CD14-positive monocyte (primary cell): Measurements from ENCODE around the gene SYNJ2. TPM values are rescaled to one million over a fixed set of nuclear protein-coding genes. Genes with fewer than 3 reads are reported as not detected.

ENCODE experiments used
- DNase-seq, 3 donors: peaks; one replicate each; pipeline ENCODE4 v3.0.0-alpha.2; 2011 to 2022
- H2AFZ ChIP-seq: 2 replicates; pipeline ENCODE4 v1.6.0; 2012; ENCODE audit warnings: mild to moderate bottlenecking, low read depth, low read length, inconsistent platforms; ENCODE audit not compliant: insufficient read depth, poor library complexity, severe bottlenecking
- H3K27ac ChIP-seq, 2 donors: 1 replicate in 1 of 2; 2 replicates in 1 of 2; pipeline ENCODE4 v1.5.1; 2012 to 2013; ENCODE audit warnings: low read length in 2 of 2, control low read depth in 1 of 2, inconsistent platforms in 1 of 2, low read depth in 1 of 2, mild to moderate bottlenecking in 1 of 2
- H3K27me3 ChIP-seq, 2 donors: one replicate each; pipeline versions ENCODE4 v1.6.0 to v1.6.1; 2011 to 2013; ENCODE audit warnings: low read length in 2 of 2; ENCODE audit not compliant: control insufficient read depth in 2 of 2, insufficient read depth in 2 of 2
- H3K36me3 ChIP-seq, 2 donors: replicated peaks in 1 of 2; 1 replicate in 1 of 2; 2 replicates in 1 of 2; pipeline versions ENCODE4 v1.5.1 to v1.6.1; 2012 to 2013; ENCODE audit warnings: low read length in 2 of 2, control low read depth in 1 of 2, inconsistent platforms in 1 of 2, mild to moderate bottlenecking in 1 of 2; ENCODE audit not compliant: insufficient read depth in 2 of 2, control insufficient read depth in 1 of 2
- H3K4me1 ChIP-seq, 2 donors: 1 replicate in 1 of 2; 2 replicates in 1 of 2; pipeline versions ENCODE4 v1.5.1 to v1.6.1; 2012 to 2013; ENCODE audit warnings: low read length in 2 of 2, control low read depth in 1 of 2, inconsistent platforms in 1 of 2, mild to moderate bottlenecking in 1 of 2, moderate library complexity in 1 of 2; ENCODE audit not compliant: insufficient read depth in 2 of 2, control insufficient read depth in 1 of 2
- H3K4me2 ChIP-seq: replicated peaks from 2 replicates; pipeline ENCODE3; 2012; ENCODE audit warnings: low read length, moderate library complexity, mild to moderate bottlenecking; ENCODE audit not compliant: poor library complexity, severe bottlenecking; ENCODE audit errors: extremely low read depth
- H3K4me3 ChIP-seq, 3 experiments: fragments of 200-600 bp in 1 of 3; sonication (generic) in 1 of 3; replicated peaks in 1 of 3; 1 replicate in 2 of 3; 2 replicates in 1 of 3; pipeline ENCODE4 v1.5.1; 2011 to 2013; ENCODE audit warnings: low read length in 3 of 3, mild to moderate bottlenecking in 3 of 3, control low read depth in 2 of 3, low read depth in 2 of 3, inconsistent platforms in 1 of 3, moderate library complexity in 1 of 3
- H3K79me2 ChIP-seq: 2 replicates; pipeline ENCODE4 v1.6.0; 2012; ENCODE audit warnings: mild to moderate bottlenecking, control low read depth, inconsistent platforms, low read length, moderate library complexity; ENCODE audit not compliant: insufficient read depth
- H3K9ac ChIP-seq: 2 replicates; pipeline ENCODE4 v1.6.0; 2017; ENCODE audit warnings: low read length, mild to moderate bottlenecking; ENCODE audit not compliant: insufficient read depth, poor library complexity, severe bottlenecking
- H3K9me3 ChIP-seq, 2 donors: replicated peaks in 1 of 2; 1 replicate in 1 of 2; 2 replicates in 1 of 2; pipeline versions ENCODE4 v1.5.1 to v1.6.1; 2012 to 2013; ENCODE audit warnings: low read length in 2 of 2, control low read depth in 1 of 2; ENCODE audit not compliant: control insufficient read depth in 1 of 2, insufficient read depth in 1 of 2
- H4K20me1 ChIP-seq: 2 replicates; pipeline ENCODE4 v1.6.0; 2012; ENCODE audit warnings: mild to moderate bottlenecking, low read length, control low read depth, moderate library complexity; ENCODE audit not compliant: insufficient read depth
- H3K27ac Mint-ChIP-seq, 7 donors: one replicate each; pipeline ENCODE4 v1.8.0; 2020; ENCODE audit warnings: mild to moderate bottlenecking in 7 of 7, mixed read lengths in 7 of 7, moderate library complexity in 6 of 7, inconsistent platforms in 2 of 7
- H3K27me3 Mint-ChIP-seq, 3 donors: one replicate each; pipeline ENCODE4 v1.8.0; 2021 to 2022; ENCODE audit warnings: low read depth in 3 of 3, mild to moderate bottlenecking in 3 of 3, mixed read lengths in 3 of 3, moderate library complexity in 3 of 3, inconsistent platforms in 1 of 3
- H3K36me3 Mint-ChIP-seq, 2 donors: one replicate each; pipeline ENCODE4 v1.8.0; 2020; ENCODE audit warnings: mixed read lengths in 2 of 2, inconsistent platforms in 1 of 2, mild to moderate bottlenecking in 1 of 2
- H3K4me1 Mint-ChIP-seq: one replicate; pipeline ENCODE4 v1.8.0; 2020; ENCODE audit warnings: mild to moderate bottlenecking, mixed read lengths
- H3K4me3 Mint-ChIP-seq, 2 donors: one replicate each; pipeline ENCODE4 v1.8.0; 2020; ENCODE audit warnings: mild to moderate bottlenecking in 2 of 2, mixed read lengths in 2 of 2, moderate library complexity in 1 of 2
- H3K9me3 Mint-ChIP-seq, 7 donors: one replicate each; pipeline ENCODE4 v1.8.0; 2020 to 2022; ENCODE audit warnings: mixed read lengths in 7 of 7, mild to moderate bottlenecking in 6 of 7, moderate library complexity in 6 of 7, inconsistent platforms in 2 of 7
- CTCF ChIP-seq: fragments of 200-600 bp; IDR thresholded peaks from one replicate; pipeline ENCODE4 v1.8.0; 2022; ENCODE audit warnings: antibody characterized with exemption, mild to moderate bottlenecking
- WGBS: methylation state at CpG from one replicate; pipeline ENCODE4 v1.1.5; 2013; ENCODE audit warnings: missing lambda C conversion rate; ENCODE audit not compliant: insufficient coverage; 5-methylcytosine and 5-hydroxymethylcytosine counted together
- intact Hi-C, 2 donors: fragments of 100-400 bp; cut with micrococcal nuclease; formaldehyde crosslinking; loops; one replicate each; pipeline versions ENCODE4 v1.15.0 to v1.15.1; 2023
- polyA plus RNA-seq, 3 donors: library from polyadenylated mRNA; depleted of rRNA in 1 of 3; unstranded in 2 of 3; stranded (reverse) in 1 of 3; fragments of 300-500 nt in 2 of 3; fragments of >200 nt in 1 of 3; fragmentation: Illumina TruSeq in 2 of 3; gene quantifications; 1 replicate in 2 of 3; 2 replicates in 1 of 3; pipeline ENCODE4 v1.2.3, GENCODE V29; 2012 to 2021

The SYNJ2 gene
- polyA plus RNA-seq, 3 donors: 0.82 to 2.0 (median 1.6) TPM

- Histone ChIP-seq H3K4me3 (peak overlapping the region in 2 of 3 experiments; percentile 16 to 19), H3K4me2 (peak overlapping the region; percentile 47), H3K9ac (peak overlapping the region; percentile 52), H3K79me2 (no peaks in the 10 kb centered on the region), H3K27me3 (no peaks in the 10 kb centered on the region), H3K4me1 (peaks cover 36 to 56% of the 10 kb centered on the region in 2 donors), H3K9me3 (no peaks in the 10 kb centered on the region), H4K20me1 (no peaks in the 10 kb centered on the region), H3K36me3 (no peaks in the 10 kb centered on the region), H2AFZ (peak overlapping the region; percentile 7), H3K27ac (peak overlapping the region; percentile 40 to 66)
- peak overlapping the region; percentile 64 to 79 for H3K4me3 Mint-ChIP-seq
- WGBS: 8% methylated on average over 16 of the region's 21 CpGs
- peak; percentile 90 to 98 (median 93) for DNase-seq
- TF ChIP-seq CTCF: peak; percentile 65
- peak overlapping the region; percentile 76 to 97 (median 95) for H3K27ac Mint-ChIP-seq
- intact Hi-C loops: loop anchor here in 1 of 2 donors (2.0 kb wide), 1 partner anchor 261 kb away; no protein-coding TSS in a partner anchor
- H3K27me3 Mint-ChIP-seq: peaks cover 2 to 8% (median 6%) of the 10 kb centered on the region in 3 donors
- H3K36me3 Mint-ChIP-seq: peaks cover 0 to 1% of the 10 kb centered on the region in 2 donors
- peaks cover 0 to 4% (median 2%) of the 10 kb centered on the region in 7 donors for H3K9me3 Mint-ChIP-seq
- H3K4me1 Mint-ChIP-seq: peaks cover 36% of the 10 kb centered on the region
These were observed 44.6 kb downstream of the SYNJ2 start for GRCh38 chr6:158026054-158026900.

- H3K27me3 ChIP-seq: no peaks in the 10 kb centered on the region
- Mint-ChIP-seq H3K36me3 (peaks cover 0 to 2% of the 10 kb centered on the region in 2 donors), H3K4me1 (peaks cover 44% of the 10 kb centered on the region), H3K27ac (peak overlapping the region; percentile 75 to 97 (median 95)), H3K9me3 (peaks cover 0 to 4% (median 2%) of the 10 kb centered on the region in 7 donors), H3K4me3 (peak overlapping the region; percentile 64 to 79), H3K27me3 (peaks cover 2 to 8% (median 6%) of the 10 kb centered on the region in 3 donors)
- H3K9ac ChIP-seq: peak overlapping the region; percentile 52
- H4K20me1 ChIP-seq: no peaks in the 10 kb centered on the region
- no peak for TF ChIP-seq CTCF
- H3K4me3 ChIP-seq: peak overlapping the region in 1 of 3 experiments; percentile 19
- DNase-seq: no peak
- intact Hi-C loops: loop anchor here in 1 of 2 donors (2.0 kb wide), 1 partner anchor 262 kb away; no protein-coding TSS in a partner anchor
- WGBS: 70% methylated on average over 18 of the region's 23 CpGs
- H3K79me2 ChIP-seq: no peaks in the 10 kb centered on the region
- H3K4me2 ChIP-seq: peak overlapping the region; percentile 47
- no peaks in the 10 kb centered on the region for H3K9me3 ChIP-seq
- H3K27ac ChIP-seq: peak overlapping the region; percentile 40 to 66
- no peaks in the 10 kb centered on the region for H3K36me3 ChIP-seq
- peaks cover 44 to 64% of the 10 kb centered on the region in 2 donors for H3K4me1 ChIP-seq
- H2AFZ ChIP-seq: peak overlapping the region; percentile 7
These were observed 45.4 kb downstream of the SYNJ2 start for GRCh38 chr6:158026901-158027589.
